Neural crest cell (in vitro differentiated cells): ENCODE results near the gene CREB3L1. TPM values are rescaled to one million over a fixed set of nuclear protein-coding genes. Genes with fewer than 3 reads are reported as not detected.

Experiments used
- DNase-seq: peaks from one replicate; pipeline ENCODE4 v3.0.0; 2021; ENCODE audit warnings: low read depth, mixed read lengths, low spot score
- H3K27ac Mint-ChIP-seq: one replicate; pipeline ENCODE4 v1.8.0; 2021; ENCODE audit warnings: mild to moderate bottlenecking, mixed read lengths; ENCODE audit not compliant: unreplicated experiment
- H3K27me3 Mint-ChIP-seq: 2 replicates; pipeline ENCODE4 v1.8.0; 2021; ENCODE audit warnings: low read depth, mild to moderate bottlenecking, mixed read lengths
- H3K36me3 Mint-ChIP-seq: 2 replicates; pipeline ENCODE4 v1.8.0; 2021; ENCODE audit warnings: low read depth, mild to moderate bottlenecking, mixed read lengths
- H3K4me1 Mint-ChIP-seq: 2 replicates; pipeline ENCODE4 v1.8.0; 2021; ENCODE audit warnings: mixed read lengths
- H3K4me3 Mint-ChIP-seq: one replicate; pipeline ENCODE4 v1.8.0; 2021; ENCODE audit warnings: mild to moderate bottlenecking, mixed read lengths
- H3K9me3 Mint-ChIP-seq: 2 replicates; pipeline ENCODE4 v1.8.0; 2021; ENCODE audit warnings: mixed read lengths
- long read RNA-seq: library from polyadenylated mRNA; unstranded; transcript quantifications from one replicate; pipeline ENCODE4 v2.0.0, GENCODE V29; 2020
- total RNA-seq: library from RNA; stranded (reverse); gene quantifications from 2 replicates; pipeline ENCODE4 v1.2.1, GENCODE V29; 2021
- TF ChIP-seq, protein P1 (sequence below): fragments of 200-600 bp; sonication (generic); conservative IDR thresholded peaks from 2 replicates; pipeline ENCODE4 v1.5.0; 2021; ENCODE audit warnings: antibody characterized with exemption, mild to moderate bottlenecking

CREB3L1 gene, protein sequence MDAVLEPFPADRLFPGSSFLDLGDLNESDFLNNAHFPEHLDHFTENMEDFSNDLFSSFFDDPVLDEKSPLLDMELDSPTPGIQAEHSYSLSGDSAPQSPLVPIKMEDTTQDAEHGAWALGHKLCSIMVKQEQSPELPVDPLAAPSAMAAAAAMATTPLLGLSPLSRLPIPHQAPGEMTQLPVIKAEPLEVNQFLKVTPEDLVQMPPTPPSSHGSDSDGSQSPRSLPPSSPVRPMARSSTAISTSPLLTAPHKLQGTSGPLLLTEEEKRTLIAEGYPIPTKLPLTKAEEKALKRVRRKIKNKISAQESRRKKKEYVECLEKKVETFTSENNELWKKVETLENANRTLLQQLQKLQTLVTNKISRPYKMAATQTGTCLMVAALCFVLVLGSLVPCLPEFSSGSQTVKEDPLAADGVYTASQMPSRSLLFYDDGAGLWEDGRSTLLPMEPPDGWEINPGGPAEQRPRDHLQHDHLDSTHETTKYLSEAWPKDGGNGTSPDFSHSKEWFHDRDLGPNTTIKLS
- total RNA-seq, result 0.71 and 0.75 TPM in 2 replicates
- long read RNA-seq, result 0 reads

DNA sequence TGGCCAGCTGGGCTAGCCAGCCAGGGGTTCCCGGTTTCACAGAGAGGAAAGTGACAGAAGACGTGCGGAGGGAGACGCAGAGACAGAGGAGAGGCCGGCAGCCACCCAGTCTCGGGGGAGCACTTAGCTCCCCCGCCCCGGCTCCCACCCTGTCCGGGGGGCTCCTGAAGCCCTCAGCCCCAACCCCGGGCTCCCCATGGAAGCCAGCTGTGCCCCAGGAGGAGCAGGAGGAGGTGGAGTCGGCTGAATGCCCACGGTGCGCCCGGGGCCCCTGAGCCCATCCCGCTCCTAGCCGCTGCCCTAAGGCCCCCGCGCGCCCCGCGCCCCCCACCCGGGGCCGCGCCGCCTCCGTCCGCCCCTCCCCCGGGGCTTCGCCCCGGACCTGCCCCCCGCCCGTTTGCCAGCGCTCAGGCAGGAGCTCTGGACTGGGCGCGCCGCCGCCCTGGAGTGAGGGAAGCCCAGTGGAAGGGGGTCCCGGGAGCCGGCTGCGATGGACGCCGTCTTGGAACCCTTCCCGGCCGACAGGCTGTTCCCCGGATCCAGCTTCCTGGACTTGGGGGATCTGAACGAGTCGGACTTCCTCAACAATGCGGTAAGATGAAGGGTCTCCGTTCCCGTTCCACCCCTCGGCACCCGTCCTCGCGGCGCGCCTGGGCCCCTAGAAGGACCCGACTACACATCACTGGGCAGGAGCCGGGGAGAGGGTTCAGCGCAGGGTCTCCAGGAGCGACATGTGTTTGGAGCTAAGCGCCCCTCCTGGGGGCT is at the start of gene CREB3L1:
CREB3L1 (plus strand) TSS at position 41 of the 765 bp plus-strand sequence; CDS start at position 491, 450 bp downstream.
- Mint-ChIP-seq H3K27me3 (peaks cover 65% of the 10 kb centered on the region), H3K27ac (no peak within 1 kb of the TSS), H3K36me3 (no peaks in the 10 kb centered on the region), H3K4me1 (peaks cover 14% of the 10 kb centered on the region), H3K9me3 (no peaks in the 10 kb centered on the region), H3K4me3 (peak within 1 kb of the TSS; percentile 81)
- TF ChIP-seq, protein P1, sequence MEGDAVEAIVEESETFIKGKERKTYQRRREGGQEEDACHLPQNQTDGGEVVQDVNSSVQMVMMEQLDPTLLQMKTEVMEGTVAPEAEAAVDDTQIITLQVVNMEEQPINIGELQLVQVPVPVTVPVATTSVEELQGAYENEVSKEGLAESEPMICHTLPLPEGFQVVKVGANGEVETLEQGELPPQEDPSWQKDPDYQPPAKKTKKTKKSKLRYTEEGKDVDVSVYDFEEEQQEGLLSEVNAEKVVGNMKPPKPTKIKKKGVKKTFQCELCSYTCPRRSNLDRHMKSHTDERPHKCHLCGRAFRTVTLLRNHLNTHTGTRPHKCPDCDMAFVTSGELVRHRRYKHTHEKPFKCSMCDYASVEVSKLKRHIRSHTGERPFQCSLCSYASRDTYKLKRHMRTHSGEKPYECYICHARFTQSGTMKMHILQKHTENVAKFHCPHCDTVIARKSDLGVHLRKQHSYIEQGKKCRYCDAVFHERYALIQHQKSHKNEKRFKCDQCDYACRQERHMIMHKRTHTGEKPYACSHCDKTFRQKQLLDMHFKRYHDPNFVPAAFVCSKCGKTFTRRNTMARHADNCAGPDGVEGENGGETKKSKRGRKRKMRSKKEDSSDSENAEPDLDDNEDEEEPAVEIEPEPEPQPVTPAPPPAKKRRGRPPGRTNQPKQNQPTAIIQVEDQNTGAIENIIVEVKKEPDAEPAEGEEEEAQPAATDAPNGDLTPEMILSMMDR, result no peak
- peak; percentile 62 for DNase-seq

DNA sequence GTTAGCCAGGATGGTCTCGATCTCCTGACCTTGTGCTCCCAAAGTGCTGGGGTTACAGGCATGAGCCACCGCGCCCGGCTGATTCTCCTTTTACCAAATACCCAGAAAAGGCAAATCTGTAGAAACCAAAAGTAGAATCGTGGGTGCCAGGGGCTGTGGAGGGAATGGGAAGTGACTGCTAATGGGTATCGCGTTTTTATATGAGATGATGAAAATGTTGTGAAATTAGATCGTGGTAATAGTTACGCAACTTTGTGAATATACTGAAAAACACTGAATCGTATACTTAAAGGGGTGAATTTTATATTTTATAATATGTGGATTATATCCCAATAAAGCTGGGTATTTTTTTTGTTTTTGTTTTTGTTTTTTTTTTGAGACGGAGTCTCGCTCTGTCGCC is 48.2 kb upstream of the CREB3L1 start:
- peaks cover 24% of the 10 kb centered on the region for H3K27me3 Mint-ChIP-seq
- H3K36me3 Mint-ChIP-seq, result no peaks in the 10 kb centered on the region
- H3K4me1 Mint-ChIP-seq, result peaks cover 4% of the 10 kb centered on the region
- H3K27ac Mint-ChIP-seq, result no peak overlapping the region
- H3K9me3 Mint-ChIP-seq, result no peaks in the 10 kb centered on the region
- no peak for DNase-seq
- no peak overlapping the region for H3K4me3 Mint-ChIP-seq
- TF ChIP-seq, protein P1, result no peak

DNA sequence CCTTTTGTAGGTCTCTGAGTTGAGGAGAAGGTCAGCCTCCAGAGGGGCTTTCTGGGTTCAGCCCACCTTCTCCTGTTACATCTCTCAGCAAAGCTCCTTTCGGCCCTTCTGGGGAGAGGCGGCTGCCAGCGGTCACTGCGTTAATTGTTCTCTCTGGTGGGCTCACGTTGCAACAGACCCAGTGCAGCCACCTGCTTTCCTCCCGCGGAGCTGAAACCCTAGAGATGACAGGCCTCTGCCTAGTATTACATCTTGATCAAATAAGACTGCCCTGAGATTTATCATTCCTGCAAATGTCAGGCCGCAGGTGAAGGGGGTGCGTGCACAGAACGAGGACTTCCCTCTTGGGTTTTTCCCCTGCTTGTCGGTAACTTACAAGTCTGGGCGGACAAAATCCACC is 43.2 kb upstream of the CREB3L1 start:
- Mint-ChIP-seq H3K4me1 (peaks cover 29% of the 10 kb centered on the region), H3K9me3 (peaks cover 3% of the 10 kb centered on the region), H3K27me3 (peaks cover 70% of the 10 kb centered on the region), H3K36me3 (no peaks in the 10 kb centered on the region), H3K27ac (no peak overlapping the region), H3K4me3 (no peak overlapping the region)
- TF ChIP-seq, protein P1, result no peak
- no peak for DNase-seq

DNA sequence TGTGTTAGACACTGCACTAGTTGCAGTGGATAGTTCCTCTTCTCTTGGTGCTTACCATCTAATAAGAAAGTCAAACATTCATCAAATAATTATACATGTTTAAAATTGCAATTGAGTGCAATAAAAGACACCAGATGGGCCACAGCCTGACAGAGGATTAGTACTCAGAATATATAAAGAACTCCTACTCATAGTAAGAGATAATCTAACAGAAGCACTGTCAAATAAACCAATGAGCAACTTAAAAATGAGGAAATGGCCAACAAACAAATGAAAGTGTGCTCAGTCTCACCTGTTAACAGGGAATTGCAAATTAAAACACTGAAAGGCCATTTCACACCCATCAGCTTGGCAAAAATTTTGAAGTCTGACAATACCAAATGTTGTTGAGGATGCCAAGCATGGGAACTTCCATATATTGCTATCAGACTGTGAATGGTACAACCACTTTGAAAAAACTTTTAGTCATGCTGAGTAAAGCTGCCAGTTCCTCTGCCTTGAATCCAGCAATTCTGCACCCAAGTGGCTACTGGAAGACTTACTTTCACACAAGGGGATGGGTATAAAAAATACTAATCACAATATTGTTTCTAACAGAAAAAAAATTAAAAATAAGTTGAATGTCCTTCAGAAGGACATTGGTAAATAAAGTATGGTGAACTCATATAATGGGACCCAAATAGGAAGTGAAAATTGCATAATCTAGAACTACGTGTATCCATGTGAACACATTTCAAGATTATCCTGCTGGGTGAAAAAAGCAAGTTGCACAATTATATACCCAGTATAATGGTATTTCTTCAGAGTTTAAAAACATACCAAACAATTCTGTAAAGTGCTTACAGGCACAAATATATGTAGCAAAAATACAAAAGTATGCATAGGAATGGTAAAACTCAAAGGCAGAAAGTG is 41.4 kb upstream of the CREB3L1 start:
- DNase-seq, result no peak
- Mint-ChIP-seq H3K36me3 (no peaks in the 10 kb centered on the region), H3K27me3 (peaks cover 71% of the 10 kb centered on the region), H3K9me3 (peaks cover 3% of the 10 kb centered on the region), H3K27ac (no peak overlapping the region), H3K4me1 (peaks cover 35% of the 10 kb centered on the region), H3K4me3 (peak overlapping the region; percentile 82)
- TF ChIP-seq, protein P1, result no peak

DNA sequence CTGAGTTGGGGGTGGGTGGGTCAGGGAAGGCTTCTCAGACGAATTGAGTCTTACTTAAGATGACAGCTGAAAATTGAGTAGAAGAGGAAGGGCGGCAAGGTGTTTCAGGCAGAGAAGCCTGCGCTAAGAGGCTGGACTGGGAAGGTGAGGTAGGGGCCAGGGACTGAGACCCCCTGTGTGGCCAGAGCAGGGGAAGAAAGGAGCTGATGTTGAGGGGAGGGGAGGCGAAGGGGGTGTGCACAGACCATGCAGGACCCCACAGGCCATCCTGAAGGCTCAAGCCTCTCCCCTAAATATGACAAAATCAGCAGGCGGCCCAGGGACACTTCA is 40.6 kb upstream of the CREB3L1 start:
- no peaks in the 10 kb centered on the region for H3K36me3 Mint-ChIP-seq
- H3K27me3 Mint-ChIP-seq, result peaks cover 71% of the 10 kb centered on the region
- peaks cover 36% of the 10 kb centered on the region for H3K4me1 Mint-ChIP-seq
- H3K27ac Mint-ChIP-seq, result no peak overlapping the region
- H3K9me3 Mint-ChIP-seq, result peaks cover 3% of the 10 kb centered on the region
- no peak for DNase-seq
- TF ChIP-seq, protein P1, result no peak
- H3K4me3 Mint-ChIP-seq, result peak overlapping the region; percentile 82
